HepG2 (cell line): ENCODE measurements around the gene CLEC14A. TPM values are rescaled to one million over a fixed set of nuclear protein-coding genes. Genes with fewer than 3 reads are reported as not detected.
A peak's percentile ranks its signal among the peaks of the same experiment; 100 is the strongest.

Experiments used
- EP300 ChIP-seq, 3 experiments: sonication (generic) in 1 of 3; formaldehyde crosslinking in 1 of 3; IDR thresholded peaks; 2 replicates each; pipeline versions ENCODE4 v1.5.1 to v1.6.1; 2011 to 2020; ENCODE audit warnings: low read depth in 2 of 3, low read length in 2 of 3, borderline replicate concordance in 1 of 3, improper control_type of control experiment in 1 of 3, mild to moderate bottlenecking in 1 of 3, missing genetic modification reagents in 1 of 3, moderate library complexity in 1 of 3
- HOXA3 ChIP-seq: sonication (generic); formaldehyde crosslinking; IDR thresholded peaks from 2 replicates; pipeline ENCODE4 v1.5.0; 2020; ENCODE audit warnings: missing genetic modification reagents
- POGZ ChIP-seq: sonication (generic); formaldehyde crosslinking; IDR thresholded peaks from 2 replicates; pipeline ENCODE4 v1.4.0; 2020; ENCODE audit warnings: mild to moderate bottlenecking, missing genetic modification reagents
- SP5 ChIP-seq: IDR thresholded peaks from 2 replicates; pipeline ENCODE4 v1.6.1; 2016; ENCODE audit warnings: low read depth, borderline replicate concordance
- TCF7 ChIP-seq: sonication (generic); IDR thresholded peaks from 2 replicates; pipeline ENCODE4 v1.6.1; 2016; ENCODE audit warnings: antibody characterized with exemption, low read depth
- ZNF282 ChIP-seq: fragments of 450-650 bp; IDR thresholded peaks from 2 replicates; pipeline ENCODE4 v1.6.1; 2018; ENCODE audit not compliant: partially characterized antibody
- ZNF567 ChIP-seq: sonication (generic); formaldehyde crosslinking; IDR thresholded peaks from 2 replicates; pipeline ENCODE4 v1.8.1; 2023; ENCODE audit warnings: mild to moderate bottlenecking, missing genetic modification reagents, borderline replicate concordance
- ZNF883 ChIP-seq: sonication (generic); formaldehyde crosslinking; IDR thresholded peaks from 2 replicates; pipeline ENCODE4 v1.5.1; 2020; ENCODE audit warnings: mild to moderate bottlenecking, missing genetic modification reagents; ENCODE audit errors: not compliant biosample characterization
- polyA plus RNA-seq, 8 experiments: library from polyadenylated mRNA; depleted of rRNA in 3 of 8; stranded (reverse) in 7 of 8; unstranded in 1 of 8; fragments of >200 nt; fragmentation: Illumina TruSeq in 4 of 8; extraction: Trizol in 4 of 8; gene quantifications; 2 replicates each; pipeline versions ENCODE4 v1.2.1 to v1.2.3, GENCODE V29; 2011 to 2016; ENCODE audit warnings: low read depth in 4 of 8, missing spikeins in 1 of 8, mixed read lengths in 1 of 8; ENCODE audit not compliant: insufficient read depth in 1 of 8
- total RNA-seq, 5 experiments: library from RNA; depleted of rRNA; stranded (reverse); fragments of >200 nt; fragmentation: Illumina TruSeq; extraction: Trizol; gene quantifications; 2 replicates each; pipeline ENCODE4 v1.2.3, GENCODE V29; 2016; ENCODE audit warnings: low read depth in 1 of 5
- TF ChIP-seq, protein P1 (sequence below): sonication (generic); formaldehyde crosslinking; IDR thresholded peaks from 2 replicates; pipeline ENCODE4 v1.5.1; 2020; ENCODE audit warnings: mild to moderate bottlenecking, missing genetic modification reagents, borderline replicate concordance
- TF ChIP-seq, protein P2 (sequence below), 2 experiments: fragments of 450-650 bp in 1 of 2; sonication (generic) in 1 of 2; formaldehyde crosslinking in 1 of 2; IDR thresholded peaks; 2 replicates each; pipeline versions ENCODE4 v1.6.1 to v1.8.0; 2016 to 2022; ENCODE audit warnings: antibody characterized with exemption in 1 of 2, mild to moderate bottlenecking in 1 of 2, missing genetic modification reagents in 1 of 2
- TF ChIP-seq, protein P3 (sequence below): sonication (generic); formaldehyde crosslinking; IDR thresholded peaks from 2 replicates; pipeline ENCODE4 v1.4.0; 2020; ENCODE audit warnings: missing genetic modification reagents

Gene CLEC14A
- total and polyA plus RNA-seq, 2 of the 13 experiments (the other 11 are each of a cell fraction or from before 2014, with no cell fraction given) = not detected

DNA sequence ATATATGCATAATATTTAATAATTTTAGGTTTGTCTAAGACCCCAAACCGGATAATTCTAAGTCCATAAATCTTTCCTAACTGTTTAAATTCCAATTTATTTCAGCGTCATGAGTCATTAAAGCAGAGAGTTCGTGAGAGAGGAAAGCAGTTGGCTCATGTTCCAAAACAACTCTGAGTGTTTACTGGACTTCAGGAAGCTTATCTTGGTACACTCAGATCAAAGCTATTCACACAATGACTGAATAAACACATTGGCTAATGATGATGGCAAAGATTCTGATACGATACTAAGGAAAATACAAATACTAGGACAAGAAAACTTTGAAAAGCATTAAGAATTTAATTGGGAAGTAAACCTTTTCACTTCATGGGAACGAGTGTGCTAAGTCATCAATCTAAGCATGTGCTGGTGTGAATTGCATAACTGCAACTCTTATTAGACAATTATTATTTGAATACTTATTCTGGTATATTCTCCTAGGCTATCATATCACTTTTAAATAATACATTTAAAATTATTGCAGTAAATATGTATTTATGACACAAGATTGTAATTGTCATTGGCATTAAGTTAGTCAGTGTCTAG, 34.8 kb upstream of the CLEC14A start (continued):
- TF ChIP-seq, protein P1, sequence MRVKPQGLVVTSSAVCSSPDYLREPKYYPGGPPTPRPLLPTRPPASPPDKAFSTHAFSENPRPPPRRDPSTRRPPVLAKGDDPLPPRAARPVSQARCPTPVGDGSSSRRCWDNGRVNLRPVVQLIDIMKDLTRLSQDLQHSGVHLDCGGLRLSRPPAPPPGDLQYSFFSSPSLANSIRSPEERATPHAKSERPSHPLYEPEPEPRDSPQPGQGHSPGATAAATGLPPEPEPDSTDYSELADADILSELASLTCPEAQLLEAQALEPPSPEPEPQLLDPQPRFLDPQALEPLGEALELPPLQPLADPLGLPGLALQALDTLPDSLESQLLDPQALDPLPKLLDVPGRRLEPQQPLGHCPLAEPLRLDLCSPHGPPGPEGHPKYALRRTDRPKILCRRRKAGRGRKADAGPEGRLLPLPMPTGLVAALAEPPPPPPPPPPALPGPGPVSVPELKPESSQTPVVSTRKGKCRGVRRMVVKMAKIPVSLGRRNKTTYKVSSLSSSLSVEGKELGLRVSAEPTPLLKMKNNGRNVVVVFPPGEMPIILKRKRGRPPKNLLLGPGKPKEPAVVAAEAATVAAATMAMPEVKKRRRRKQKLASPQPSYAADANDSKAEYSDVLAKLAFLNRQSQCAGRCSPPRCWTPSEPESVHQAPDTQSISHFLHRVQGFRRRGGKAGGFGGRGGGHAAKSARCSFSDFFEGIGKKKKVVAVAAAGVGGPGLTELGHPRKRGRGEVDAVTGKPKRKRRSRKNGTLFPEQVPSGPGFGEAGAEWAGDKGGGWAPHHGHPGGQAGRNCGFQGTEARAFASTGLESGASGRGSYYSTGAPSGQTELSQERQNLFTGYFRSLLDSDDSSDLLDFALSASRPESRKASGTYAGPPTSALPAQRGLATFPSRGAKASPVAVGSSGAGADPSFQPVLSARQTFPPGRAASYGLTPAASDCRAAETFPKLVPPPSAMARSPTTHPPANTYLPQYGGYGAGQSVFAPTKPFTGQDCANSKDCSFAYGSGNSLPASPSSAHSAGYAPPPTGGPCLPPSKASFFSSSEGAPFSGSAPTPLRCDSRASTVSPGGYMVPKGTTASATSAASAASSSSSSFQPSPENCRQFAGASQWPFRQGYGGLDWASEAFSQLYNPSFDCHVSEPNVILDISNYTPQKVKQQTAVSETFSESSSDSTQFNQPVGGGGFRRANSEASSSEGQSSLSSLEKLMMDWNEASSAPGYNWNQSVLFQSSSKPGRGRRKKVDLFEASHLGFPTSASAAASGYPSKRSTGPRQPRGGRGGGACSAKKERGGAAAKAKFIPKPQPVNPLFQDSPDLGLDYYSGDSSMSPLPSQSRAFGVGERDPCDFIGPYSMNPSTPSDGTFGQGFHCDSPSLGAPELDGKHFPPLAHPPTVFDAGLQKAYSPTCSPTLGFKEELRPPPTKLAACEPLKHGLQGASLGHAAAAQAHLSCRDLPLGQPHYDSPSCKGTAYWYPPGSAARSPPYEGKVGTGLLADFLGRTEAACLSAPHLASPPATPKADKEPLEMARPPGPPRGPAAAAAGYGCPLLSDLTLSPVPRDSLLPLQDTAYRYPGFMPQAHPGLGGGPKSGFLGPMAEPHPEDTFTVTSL (CRISPR knock-in tag) = peak; percentile 46; the same call in 1 of the 2 replicates
- TF ChIP-seq TCF7 (peak; percentile 64; the same call in 1 of the 2 replicates), SP5 (CRISPR knock-in tag) (no peak), ZNF282 (no peak), EP300 (IDR thresholded peaks at IDR 0.05; ENCODE audit: low read depth in 2 of 2, low read length in 2 of 2) (peak in 1 of 2 experiments; percentile 33; a peak in 1 of 4 replicates), EP300 (CRISPR knock-in tag; IDR thresholded peaks at IDR 0.05; ENCODE audit: borderline replicate concordance) (no peak), HOXA3 (CRISPR knock-in tag) (no peak), ZNF883 (CRISPR knock-in tag) (no peak), POGZ (CRISPR knock-in tag) (no peak), ZNF567 (CRISPR knock-in tag) (no peak)
- TF ChIP-seq, protein P2, sequence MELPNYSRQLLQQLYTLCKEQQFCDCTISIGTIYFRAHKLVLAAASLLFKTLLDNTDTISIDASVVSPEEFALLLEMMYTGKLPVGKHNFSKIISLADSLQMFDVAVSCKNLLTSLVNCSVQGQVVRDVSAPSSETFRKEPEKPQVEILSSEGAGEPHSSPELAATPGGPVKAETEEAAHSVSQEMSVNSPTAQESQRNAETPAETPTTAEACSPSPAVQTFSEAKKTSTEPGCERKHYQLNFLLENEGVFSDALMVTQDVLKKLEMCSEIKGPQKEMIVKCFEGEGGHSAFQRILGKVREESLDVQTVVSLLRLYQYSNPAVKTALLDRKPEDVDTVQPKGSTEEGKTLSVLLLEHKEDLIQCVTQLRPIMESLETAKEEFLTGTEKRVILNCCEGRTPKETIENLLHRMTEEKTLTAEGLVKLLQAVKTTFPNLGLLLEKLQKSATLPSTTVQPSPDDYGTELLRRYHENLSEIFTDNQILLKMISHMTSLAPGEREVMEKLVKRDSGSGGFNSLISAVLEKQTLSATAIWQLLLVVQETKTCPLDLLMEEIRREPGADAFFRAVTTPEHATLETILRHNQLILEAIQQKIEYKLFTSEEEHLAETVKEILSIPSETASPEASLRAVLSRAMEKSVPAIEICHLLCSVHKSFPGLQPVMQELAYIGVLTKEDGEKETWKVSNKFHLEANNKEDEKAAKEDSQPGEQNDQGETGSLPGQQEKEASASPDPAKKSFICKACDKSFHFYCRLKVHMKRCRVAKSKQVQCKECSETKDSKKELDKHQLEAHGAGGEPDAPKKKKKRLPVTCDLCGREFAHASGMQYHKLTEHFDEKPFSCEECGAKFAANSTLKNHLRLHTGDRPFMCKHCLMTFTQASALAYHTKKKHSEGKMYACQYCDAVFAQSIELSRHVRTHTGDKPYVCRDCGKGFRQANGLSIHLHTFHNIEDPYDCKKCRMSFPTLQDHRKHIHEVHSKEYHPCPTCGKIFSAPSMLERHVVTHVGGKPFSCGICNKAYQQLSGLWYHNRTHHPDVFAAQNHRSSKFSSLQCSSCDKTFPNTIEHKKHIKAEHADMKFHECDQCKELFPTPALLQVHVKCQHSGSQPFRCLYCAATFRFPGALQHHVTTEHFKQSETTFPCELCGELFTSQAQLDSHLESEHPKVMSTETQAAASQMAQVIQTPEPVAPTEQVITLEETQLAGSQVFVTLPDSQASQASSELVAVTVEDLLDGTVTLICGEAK (IDR thresholded peaks at IDR 0.05) = no peak
- TF ChIP-seq, protein P2 (CRISPR knock-in tag; IDR thresholded peaks at IDR 0.05) = no peak
- TF ChIP-seq, protein P3, sequence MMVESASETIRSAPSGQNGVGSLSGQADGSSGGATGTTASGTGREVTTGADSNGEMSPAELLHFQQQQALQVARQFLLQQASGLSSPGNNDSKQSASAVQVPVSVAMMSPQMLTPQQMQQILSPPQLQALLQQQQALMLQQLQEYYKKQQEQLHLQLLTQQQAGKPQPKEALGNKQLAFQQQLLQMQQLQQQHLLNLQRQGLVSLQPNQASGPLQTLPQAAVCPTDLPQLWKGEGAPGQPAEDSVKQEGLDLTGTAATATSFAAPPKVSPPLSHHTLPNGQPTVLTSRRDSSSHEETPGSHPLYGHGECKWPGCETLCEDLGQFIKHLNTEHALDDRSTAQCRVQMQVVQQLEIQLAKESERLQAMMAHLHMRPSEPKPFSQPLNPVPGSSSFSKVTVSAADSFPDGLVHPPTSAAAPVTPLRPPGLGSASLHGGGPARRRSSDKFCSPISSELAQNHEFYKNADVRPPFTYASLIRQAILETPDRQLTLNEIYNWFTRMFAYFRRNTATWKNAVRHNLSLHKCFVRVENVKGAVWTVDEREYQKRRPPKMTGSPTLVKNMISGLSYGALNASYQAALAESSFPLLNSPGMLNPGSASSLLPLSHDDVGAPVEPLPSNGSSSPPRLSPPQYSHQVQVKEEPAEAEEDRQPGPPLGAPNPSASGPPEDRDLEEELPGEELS (CRISPR knock-in tag) = peak; percentile 66
